Measurements from ENCODE around the gene PSME1.
A peak's percentile ranks its signal among the peaks of the same experiment; 100 is the strongest.

PSME1 gene

GRCh38 chr14:24182110-24182882 lies 46.3 kb downstream of the PSME1 start:
- Histone ChIP-seq H3K4me3 (no peak overlapping the region), H3K9ac (ENCODE audit: insufficient read length) (no peak overlapping the region), H3K27ac (no peak overlapping the region), H3K9me3 (ENCODE audit: low read depth, low read length) (no peaks in the 10 kb centered on the region), H3K36me3 (ENCODE audit: insufficient read depth, low read length) (peaks cover 75% of the 10 kb centered on the region)
- TF ChIP-seq POLR2AphosphoS5 (IDR thresholded peaks at IDR 0.05; ENCODE audit: borderline replicate concordance, low read depth, low read length): no peak
- no peak for TF ChIP-seq EZH2 (IDR thresholded peaks at IDR 0.05)
- no peak for TF ChIP-seq FOXP2 (optimal IDR thresholded peaks at IDR 0.05; ENCODE audit: control extremely low read depth, extremely low read length, insufficient read depth)
- no peak for DNase-seq (ENCODE audit: low read depth, low spot score)

GRCh38 chr14:24183014-24183481 lies 47.1 kb downstream of the PSME1 start:
- Histone ChIP-seq H3K27ac (no peak overlapping the region), H3K4me3 (no peak overlapping the region), H3K9ac (ENCODE audit: insufficient read length) (no peak overlapping the region), H3K36me3 (ENCODE audit: insufficient read depth, low read length) (peaks cover 75% of the 10 kb centered on the region), H3K9me3 (ENCODE audit: low read depth, low read length) (no peaks in the 10 kb centered on the region)
- no peak for TF ChIP-seq EZH2 (IDR thresholded peaks at IDR 0.05)
- no peak for TF ChIP-seq POLR2AphosphoS5 (IDR thresholded peaks at IDR 0.05; ENCODE audit: borderline replicate concordance, low read depth, low read length)
- DNase-seq (ENCODE audit: low read depth, low spot score): no peak

GRCh38 chr14:24184104-24184970 lies 48.3 kb downstream of the PSME1 start:
- Histone ChIP-seq H3K9me3 (ENCODE audit: low read depth, low read length) (no peaks in the 10 kb centered on the region), H3K4me3 (no peak overlapping the region), H3K9ac (ENCODE audit: insufficient read length) (no peak overlapping the region), H3K27ac (no peak overlapping the region), H3K36me3 (ENCODE audit: insufficient read depth, low read length) (peaks cover 74% of the 10 kb centered on the region)
- DNase-seq (ENCODE audit: low read depth, low spot score): no peak
- TF ChIP-seq EZH2 (IDR thresholded peaks at IDR 0.05): no peak
- TF ChIP-seq POLR2AphosphoS5 (IDR thresholded peaks at IDR 0.05; ENCODE audit: borderline replicate concordance, low read depth, low read length): no peak
- no peak for TF ChIP-seq FOXP2 (optimal IDR thresholded peaks at IDR 0.05; ENCODE audit: control extremely low read depth, extremely low read length, insufficient read depth)

- peaks cover 67% of the 10 kb centered on the region for H3K36me3 ChIP-seq (ENCODE audit: insufficient read depth, low read length)
These were observed 49.0 kb downstream of the PSME1 start for GRCh38 chr14:24185026-24185425.

GRCh38 chr14:24185741-24186140 lies 49.7 kb downstream of the PSME1 start:
- TF ChIP-seq POLR2AphosphoS5 (IDR thresholded peaks at IDR 0.05; ENCODE audit: borderline replicate concordance, low read depth, low read length) (no peak), FOXP2 (optimal IDR thresholded peaks at IDR 0.05; ENCODE audit: control extremely low read depth, extremely low read length, insufficient read depth) (no peak), EZH2 (IDR thresholded peaks at IDR 0.05) (no peak)
- H3K36me3 ChIP-seq (ENCODE audit: insufficient read depth, low read length): peaks cover 60% of the 10 kb centered on the region

More at GRCh38 chr14:24185026-24185425, 49.0 kb downstream of the PSME1 start:
- Histone ChIP-seq H3K9ac (ENCODE audit: insufficient read length) (no peak overlapping the region), H3K4me3 (no peak overlapping the region), H3K27ac (no peak overlapping the region), H3K9me3 (ENCODE audit: low read depth, low read length) (no peaks in the 10 kb centered on the region)
- TF ChIP-seq POLR2AphosphoS5 (IDR thresholded peaks at IDR 0.05; ENCODE audit: borderline replicate concordance, low read depth, low read length) (no peak), EZH2 (IDR thresholded peaks at IDR 0.05) (no peak), FOXP2 (optimal IDR thresholded peaks at IDR 0.05; ENCODE audit: control extremely low read depth, extremely low read length, insufficient read depth) (no peak)
- DNase-seq (ENCODE audit: low read depth, low spot score): no peak

GRCh38 chr14:24186831-24187538 lies 51.0 kb downstream of the PSME1 start:
- H3K9ac ChIP-seq (ENCODE audit: insufficient read length): peak overlapping the region; percentile 80
- DNase-seq (ENCODE audit: low read depth, low spot score): no peak
- H3K36me3 ChIP-seq (ENCODE audit: insufficient read depth, low read length): peaks cover 50% of the 10 kb centered on the region
- peak overlapping the region; percentile 86 for H3K4me3 ChIP-seq
- no peak for TF ChIP-seq EZH2 (IDR thresholded peaks at IDR 0.05)
- no peak for TF ChIP-seq FOXP2 (optimal IDR thresholded peaks at IDR 0.05; ENCODE audit: control extremely low read depth, extremely low read length, insufficient read depth)
- TF ChIP-seq POLR2AphosphoS5 (IDR thresholded peaks at IDR 0.05; ENCODE audit: borderline replicate concordance, low read depth, low read length): no peak
- H3K27ac ChIP-seq: no peak overlapping the region
- no peaks in the 10 kb centered on the region for H3K9me3 ChIP-seq (ENCODE audit: low read depth, low read length)

More at GRCh38 chr14:24185741-24186140, 49.7 kb downstream of the PSME1 start:
- Histone ChIP-seq H3K4me3 (no peak overlapping the region), H3K27ac (no peak overlapping the region), H3K9ac (ENCODE audit: insufficient read length) (no peak overlapping the region), H3K9me3 (ENCODE audit: low read depth, low read length) (no peaks in the 10 kb centered on the region)
- DNase-seq (ENCODE audit: low read depth, low spot score): no peak

GRCh38 chr14:24187539-24187915 lies 51.5 kb downstream of the PSME1 start:
- H3K9ac ChIP-seq (ENCODE audit: insufficient read length): peak overlapping the region; percentile 80
- no peaks in the 10 kb centered on the region for H3K9me3 ChIP-seq (ENCODE audit: low read depth, low read length)
- TF ChIP-seq POLR2AphosphoS5 (IDR thresholded peaks at IDR 0.05; ENCODE audit: borderline replicate concordance, low read depth, low read length): no peak
- peaks cover 53% of the 10 kb centered on the region for H3K36me3 ChIP-seq (ENCODE audit: insufficient read depth, low read length)
- no peak overlapping the region for H3K27ac ChIP-seq
- DNase-seq (ENCODE audit: low read depth, low spot score): no peak
- H3K4me3 ChIP-seq: peak overlapping the region; percentile 86

All from SK-N-MC (cell line).